K562 (cell line): Measurements from ENCODE around the gene SPATA20. TPM values are rescaled to one million over a fixed set of nuclear protein-coding genes. Genes with fewer than 3 reads are reported as not detected.

Experiments used
- ARHGAP35 ChIP-seq: fragments of 450-650 bp; IDR thresholded peaks from 2 replicates; pipeline ENCODE4 v1.6.1; 2018; ENCODE audit not compliant: partially characterized antibody
- BHLHE40 ChIP-seq: IDR thresholded peaks from 2 replicates; pipeline ENCODE4 v1.6.1; 2011; ENCODE audit warnings: low read length, improper control_type of control experiment
- CAMTA2 ChIP-seq: fragments of 250-450 bp; sonication (Bioruptor Pico); conservative IDR thresholded peaks from 2 replicates; pipeline ENCODE4 v1.5.1; 2022
- CBFA2T3 ChIP-seq: fragments of 450-650 bp; IDR thresholded peaks from 2 replicates; pipeline ENCODE4 v1.6.1; 2017
- CHCHD3 ChIP-seq: fragments of 250-450 bp; sonication (Bioruptor Pico); IDR thresholded peaks from 2 replicates; pipeline ENCODE4 v2.1.2; 2022; ENCODE audit warnings: mild to moderate bottlenecking
- CREB1 ChIP-seq, 2 experiments: sonication (generic) in 1 of 2; formaldehyde crosslinking in 1 of 2; IDR thresholded peaks; 2 replicates each; pipeline versions ENCODE4 v1.6.1 to v1.8.0; 2012 to 2022; ENCODE audit warnings: inconsistent platforms in 1 of 2, mild to moderate bottlenecking in 1 of 2, missing genetic modification reagents in 1 of 2, moderate library complexity in 1 of 2
- EHMT2 ChIP-seq: fragments of 450-650 bp; IDR thresholded peaks from 2 replicates; pipeline ENCODE4 v1.6.1; 2018; ENCODE audit warnings: antibody characterized with exemption
- HDAC1 ChIP-seq, 2 experiments: fragments of 450-650 bp; IDR thresholded peaks; 2 replicates each; pipeline ENCODE4 v1.6.1; 2016 to 2017; ENCODE audit warnings: inconsistent platforms in 1 of 2, mild to moderate bottlenecking in 1 of 2, moderate library complexity in 1 of 2
- HMG20A ChIP-seq: fragments of 450-650 bp; formaldehyde crosslinking; conservative IDR thresholded peaks from 2 replicates; pipeline ENCODE4 v1.4.0; 2020; ENCODE audit warnings: mild to moderate bottlenecking, mixed read lengths
- IFI16 ChIP-seq: fragments of 250-450 bp; sonication (Bioruptor Pico); IDR thresholded peaks from 2 replicates; pipeline ENCODE4 v2.1.2; 2022; ENCODE audit warnings: mild to moderate bottlenecking, inconsistent platforms
- KDM4B ChIP-seq, 2 experiments: fragments of 450-650 bp in 1 of 2; sonication (generic) in 1 of 2; IDR thresholded peaks; 2 replicates each; pipeline ENCODE4 v1.6.1; 2016 to 2017; ENCODE audit warnings: borderline replicate concordance in 2 of 2, antibody characterized with exemption in 1 of 2, low read depth in 1 of 2, mild to moderate bottlenecking in 1 of 2
- KDM5B ChIP-seq: fragments of 200-600 bp; sonication (generic); IDR thresholded peaks from 2 replicates; pipeline ENCODE4 v1.6.1; 2012; ENCODE audit warnings: low read depth, mild to moderate bottlenecking, moderate library complexity, low read length, control low read depth, inconsistent platforms; ENCODE audit not compliant: insufficient replicate concordance
- MAFG ChIP-seq: fragments of 450-650 bp; conservative IDR thresholded peaks from 2 replicates; pipeline ENCODE4 v1.6.1; 2016; ENCODE audit warnings: missing genetic modification characterization, missing compliant biosample characterization
- NCOA4 ChIP-seq: fragments of 450-650 bp; IDR thresholded peaks from 2 replicates; pipeline ENCODE4 v1.6.1; 2018; ENCODE audit warnings: mild to moderate bottlenecking; ENCODE audit not compliant: partially characterized antibody
- PHB2 ChIP-seq: fragments of 450-650 bp; IDR thresholded peaks from 2 replicates; pipeline ENCODE4 v1.6.1; 2017; ENCODE audit warnings: low read depth
- RBM15 ChIP-seq: fragments of 200-400 bp; formaldehyde crosslinking; IDR thresholded peaks from 2 replicates; pipeline ENCODE4 v1.6.1; 2018; ENCODE audit warnings: mild to moderate bottlenecking, low read length, moderate library complexity; ENCODE audit not compliant: insufficient read depth
- SNRNP70 ChIP-seq: fragments of 200-400 bp; formaldehyde crosslinking; optimal IDR thresholded peaks from 2 replicates; pipeline ENCODE3; 2017; ENCODE audit warnings: low read depth, low read length
- STAG1 ChIP-seq: sonication (generic); formaldehyde crosslinking; IDR thresholded peaks from 2 replicates; pipeline ENCODE4 v1.5.0; 2020; ENCODE audit warnings: missing genetic modification reagents, borderline replicate concordance
- ZNF140 ChIP-seq: fragments of 250-450 bp; sonication (Bioruptor Pico); IDR thresholded peaks from 2 replicates; pipeline ENCODE4 v1.8.0; 2021; ENCODE audit warnings: moderate library complexity, mild to moderate bottlenecking, inconsistent platforms
- ZNF165 ChIP-seq: fragments of 250-450 bp; sonication (Bioruptor Pico); IDR thresholded peaks from 2 replicates; pipeline ENCODE4 v1.4.0; 2020; ENCODE audit warnings: borderline replicate concordance
- ZNF316 ChIP-seq: fragments of 450-650 bp; IDR thresholded peaks from 2 replicates; pipeline ENCODE4 v1.6.1; 2016
- ZNF444 ChIP-seq: fragments of 250-450 bp; sonication (Bioruptor Pico); IDR thresholded peaks from 2 replicates; pipeline ENCODE4 v1.4.0; 2020; ENCODE audit warnings: mild to moderate bottlenecking, moderate library complexity
- polyA plus RNA-seq, 8 experiments: library from polyadenylated mRNA; depleted of rRNA in 4 of 8; stranded (reverse) in 5 of 8; unstranded in 3 of 8; fragments of >200 nt; fragmentation: Nextera tagmentation in 2 of 8; fragmentation: Illumina TruSeq in 1 of 8; extraction: Ambion mirVana in 2 of 8; extraction: Trizol in 1 of 8; gene quantifications; 2 replicates each; pipeline versions ENCODE4 v1.2.1 to v1.2.3, GENCODE V29; 2011 to 2014; ENCODE audit warnings: inconsistent platforms in 1 of 8, missing spikeins in 1 of 8
- total RNA-seq, 7 experiments: library from RNA; depleted of rRNA in 6 of 7; stranded (reverse); fragments of >200 nt in 6 of 7; fragmentation: Illumina TruSeq in 2 of 7; extraction: Trizol in 2 of 7; gene quantifications; 2 replicates each; pipeline versions ENCODE4 v1.2.1 to v1.2.3, GENCODE V29; 2011 to 2021; ENCODE audit warnings: low replicate concordance in 1 of 7
- TF ChIP-seq, protein P1 (sequence below), 3 experiments: IDR thresholded peaks in 2 of 3; conservative IDR thresholded peaks in 1 of 3; 2 replicates each; pipeline ENCODE4 v1.5.1; 2011 to 2012; ENCODE audit warnings: low read length in 3 of 3, mild to moderate bottlenecking in 3 of 3, control low read depth in 2 of 3, improper control_type of control experiment in 1 of 3, inconsistent platforms in 1 of 3, low read depth in 1 of 3, mixed read lengths in 1 of 3, moderate library complexity in 1 of 3; ENCODE audit not compliant: insufficient read depth in 2 of 3
- TF ChIP-seq, protein P2 (sequence below): sonication (generic); IDR thresholded peaks from 2 replicates; pipeline ENCODE4 v1.6.1; 2016
- TF ChIP-seq, protein P3 (sequence below): fragments of 450-650 bp; formaldehyde crosslinking; IDR thresholded peaks from 2 replicates; pipeline ENCODE4 v1.4.0; 2020; ENCODE audit warnings: mild to moderate bottlenecking, moderate library complexity
- TF ChIP-seq, protein P4 (sequence below): sonication (generic); formaldehyde crosslinking; IDR thresholded peaks from 2 replicates; pipeline ENCODE4 v1.9.0; 2022; ENCODE audit warnings: mild to moderate bottlenecking, missing genetic modification reagents

Gene SPATA20
- total and polyA plus RNA-seq, 9 of the 15 experiments (the other 6 are each of a cell fraction or from before 2014, with no cell fraction given) = 0.08 to 4.0 (median 1.5) TPM

DNA sequence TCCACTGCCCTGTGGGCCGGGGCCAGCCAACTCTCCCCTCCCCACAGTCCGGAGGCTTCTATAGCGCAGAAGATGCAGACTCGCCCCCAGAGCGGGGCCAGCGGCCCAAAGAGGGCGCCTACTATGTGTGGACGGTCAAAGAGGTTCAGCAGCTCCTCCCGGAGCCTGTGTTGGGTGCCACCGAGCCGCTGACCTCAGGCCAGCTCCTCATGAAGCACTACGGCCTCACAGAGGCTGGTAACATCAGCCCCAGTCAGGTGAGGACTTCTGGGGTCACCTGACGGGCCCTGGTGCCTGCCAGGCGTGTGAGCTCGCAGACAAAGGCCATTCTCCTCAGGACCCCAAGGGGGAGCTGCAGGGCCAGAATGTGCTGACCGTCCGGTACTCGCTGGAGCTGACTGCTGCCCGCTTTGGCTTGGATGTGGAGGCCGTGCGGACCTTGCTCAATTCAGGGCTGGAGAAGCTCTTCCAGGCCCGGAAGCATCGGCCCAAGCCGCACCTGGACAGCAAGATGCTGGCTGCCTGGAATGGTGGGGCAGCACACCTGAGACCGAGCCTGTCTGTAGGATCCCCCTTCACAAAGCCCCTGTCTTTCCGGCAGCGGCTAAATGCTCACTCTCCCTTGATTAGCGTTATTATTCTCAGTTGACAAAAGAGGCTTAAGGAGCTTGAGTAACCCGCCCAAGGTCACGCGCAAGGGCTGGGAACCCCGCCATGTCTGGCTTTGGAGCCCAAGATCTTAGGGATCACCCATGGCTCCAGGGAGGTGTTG is 3.9 kb downstream of the SPATA20 start (continued):
- TF ChIP-seq, protein P1, sequence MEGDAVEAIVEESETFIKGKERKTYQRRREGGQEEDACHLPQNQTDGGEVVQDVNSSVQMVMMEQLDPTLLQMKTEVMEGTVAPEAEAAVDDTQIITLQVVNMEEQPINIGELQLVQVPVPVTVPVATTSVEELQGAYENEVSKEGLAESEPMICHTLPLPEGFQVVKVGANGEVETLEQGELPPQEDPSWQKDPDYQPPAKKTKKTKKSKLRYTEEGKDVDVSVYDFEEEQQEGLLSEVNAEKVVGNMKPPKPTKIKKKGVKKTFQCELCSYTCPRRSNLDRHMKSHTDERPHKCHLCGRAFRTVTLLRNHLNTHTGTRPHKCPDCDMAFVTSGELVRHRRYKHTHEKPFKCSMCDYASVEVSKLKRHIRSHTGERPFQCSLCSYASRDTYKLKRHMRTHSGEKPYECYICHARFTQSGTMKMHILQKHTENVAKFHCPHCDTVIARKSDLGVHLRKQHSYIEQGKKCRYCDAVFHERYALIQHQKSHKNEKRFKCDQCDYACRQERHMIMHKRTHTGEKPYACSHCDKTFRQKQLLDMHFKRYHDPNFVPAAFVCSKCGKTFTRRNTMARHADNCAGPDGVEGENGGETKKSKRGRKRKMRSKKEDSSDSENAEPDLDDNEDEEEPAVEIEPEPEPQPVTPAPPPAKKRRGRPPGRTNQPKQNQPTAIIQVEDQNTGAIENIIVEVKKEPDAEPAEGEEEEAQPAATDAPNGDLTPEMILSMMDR (IDR thresholded peaks at IDR 0.05 in 2 of 3, conservative IDR thresholded peaks at IDR 0.05 in 1 of 3; ENCODE audit: insufficient read depth in 2 of 3, low read depth in 1 of 3, low read length in 3 of 3) = peak; percentile 89 to 95 (median 94)
- TF ChIP-seq PHB2 (no peak), CBFA2T3 (no peak), RBM15 (no peak), CAMTA2 (CRISPR knock-in tag) (no peak), STAG1 (CRISPR knock-in tag) (peak; percentile 89), ZNF444 (CRISPR knock-in tag) (no peak), HDAC1 (IDR thresholded peaks at IDR 0.05) (no peak), SNRNP70 (no peak), CHCHD3 (CRISPR knock-in tag) (no peak), ZNF140 (CRISPR knock-in tag) (no peak), IFI16 (no peak), EHMT2 (no peak), MAFG (tag) (no peak), KDM4B (IDR thresholded peaks at IDR 0.05; ENCODE audit: borderline replicate concordance in 2 of 2, low read depth in 1 of 2) (0 out of 4 replicates have a peak, but pooled peaks of 1 of the 2 experiments have one; percentile 16), ARHGAP35 (no peak), ZNF165 (CRISPR knock-in tag) (no peak), KDM5B (no peak), BHLHE40 (peak; percentile 82), HMG20A (CRISPR knock-in tag) (no peak), ZNF316 (no peak), NCOA4 (no peak), CREB1 (IDR thresholded peaks at IDR 0.05) (no peak), CREB1 (CRISPR knock-in tag; IDR thresholded peaks at IDR 0.05) (peak; percentile 14; the same call in 1 of the 2 replicates)
- TF ChIP-seq, protein P2, sequence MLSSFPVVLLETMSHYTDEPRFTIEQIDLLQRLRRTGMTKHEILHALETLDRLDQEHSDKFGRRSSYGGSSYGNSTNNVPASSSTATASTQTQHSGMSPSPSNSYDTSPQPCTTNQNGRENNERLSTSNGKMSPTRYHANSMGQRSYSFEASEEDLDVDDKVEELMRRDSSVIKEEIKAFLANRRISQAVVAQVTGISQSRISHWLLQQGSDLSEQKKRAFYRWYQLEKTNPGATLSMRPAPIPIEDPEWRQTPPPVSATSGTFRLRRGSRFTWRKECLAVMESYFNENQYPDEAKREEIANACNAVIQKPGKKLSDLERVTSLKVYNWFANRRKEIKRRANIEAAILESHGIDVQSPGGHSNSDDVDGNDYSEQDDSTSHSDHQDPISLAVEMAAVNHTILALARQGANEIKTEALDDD = no peak
- TF ChIP-seq, protein P3, sequence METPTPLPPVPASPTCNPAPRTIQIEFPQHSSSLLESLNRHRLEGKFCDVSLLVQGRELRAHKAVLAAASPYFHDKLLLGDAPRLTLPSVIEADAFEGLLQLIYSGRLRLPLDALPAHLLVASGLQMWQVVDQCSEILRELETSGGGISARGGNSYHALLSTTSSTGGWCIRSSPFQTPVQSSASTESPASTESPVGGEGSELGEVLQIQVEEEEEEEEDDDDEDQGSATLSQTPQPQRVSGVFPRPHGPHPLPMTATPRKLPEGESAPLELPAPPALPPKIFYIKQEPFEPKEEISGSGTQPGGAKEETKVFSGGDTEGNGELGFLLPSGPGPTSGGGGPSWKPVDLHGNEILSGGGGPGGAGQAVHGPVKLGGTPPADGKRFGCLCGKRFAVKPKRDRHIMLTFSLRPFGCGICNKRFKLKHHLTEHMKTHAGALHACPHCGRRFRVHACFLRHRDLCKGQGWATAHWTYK (CRISPR knock-in tag) = no peak
- TF ChIP-seq, protein P4, sequence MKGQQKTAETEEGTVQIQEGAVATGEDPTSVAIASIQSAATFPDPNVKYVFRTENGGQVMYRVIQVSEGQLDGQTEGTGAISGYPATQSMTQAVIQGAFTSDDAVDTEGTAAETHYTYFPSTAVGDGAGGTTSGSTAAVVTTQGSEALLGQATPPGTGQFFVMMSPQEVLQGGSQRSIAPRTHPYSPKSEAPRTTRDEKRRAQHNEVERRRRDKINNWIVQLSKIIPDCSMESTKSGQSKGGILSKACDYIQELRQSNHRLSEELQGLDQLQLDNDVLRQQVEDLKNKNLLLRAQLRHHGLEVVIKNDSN (CRISPR knock-in tag) = peak; percentile 86
